ENCODE data around the gene OR2B2.

DNA sequence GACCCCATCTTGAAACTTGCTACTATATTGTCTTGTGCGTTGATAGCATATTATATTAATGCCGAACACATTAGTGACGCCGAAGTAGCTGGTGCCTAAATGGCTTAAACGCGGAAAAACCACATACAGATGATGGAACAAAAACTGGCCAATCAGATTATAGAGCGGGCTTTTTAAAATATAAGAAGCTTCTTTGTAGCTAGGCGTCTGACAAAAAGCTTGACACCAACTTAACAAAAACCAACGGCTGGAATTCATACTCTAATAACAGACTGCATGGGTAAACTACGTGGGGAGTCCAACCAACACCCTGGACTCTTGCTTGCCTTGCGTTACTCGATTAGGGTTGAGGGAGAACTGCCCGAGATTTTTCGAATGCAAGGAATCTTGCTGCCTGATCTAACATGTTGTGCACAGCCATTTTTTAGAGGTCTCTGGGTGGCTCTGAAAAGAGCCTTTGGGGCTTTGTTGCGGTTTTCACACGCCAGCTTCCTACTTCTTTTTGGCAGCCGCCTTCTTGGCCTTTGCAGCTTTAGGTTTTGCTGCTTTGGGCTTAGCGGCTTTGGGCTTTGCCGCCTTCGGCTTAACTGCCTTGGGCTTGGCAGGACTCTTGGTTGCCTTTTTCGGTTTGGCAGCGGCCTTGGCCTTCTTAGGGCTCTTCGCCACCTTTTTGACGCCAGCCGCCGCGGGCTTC, 45.7 kb downstream of the OR2B2 start:
- TF ChIP-seq, protein P1, sequence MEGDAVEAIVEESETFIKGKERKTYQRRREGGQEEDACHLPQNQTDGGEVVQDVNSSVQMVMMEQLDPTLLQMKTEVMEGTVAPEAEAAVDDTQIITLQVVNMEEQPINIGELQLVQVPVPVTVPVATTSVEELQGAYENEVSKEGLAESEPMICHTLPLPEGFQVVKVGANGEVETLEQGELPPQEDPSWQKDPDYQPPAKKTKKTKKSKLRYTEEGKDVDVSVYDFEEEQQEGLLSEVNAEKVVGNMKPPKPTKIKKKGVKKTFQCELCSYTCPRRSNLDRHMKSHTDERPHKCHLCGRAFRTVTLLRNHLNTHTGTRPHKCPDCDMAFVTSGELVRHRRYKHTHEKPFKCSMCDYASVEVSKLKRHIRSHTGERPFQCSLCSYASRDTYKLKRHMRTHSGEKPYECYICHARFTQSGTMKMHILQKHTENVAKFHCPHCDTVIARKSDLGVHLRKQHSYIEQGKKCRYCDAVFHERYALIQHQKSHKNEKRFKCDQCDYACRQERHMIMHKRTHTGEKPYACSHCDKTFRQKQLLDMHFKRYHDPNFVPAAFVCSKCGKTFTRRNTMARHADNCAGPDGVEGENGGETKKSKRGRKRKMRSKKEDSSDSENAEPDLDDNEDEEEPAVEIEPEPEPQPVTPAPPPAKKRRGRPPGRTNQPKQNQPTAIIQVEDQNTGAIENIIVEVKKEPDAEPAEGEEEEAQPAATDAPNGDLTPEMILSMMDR (IDR thresholded peaks at IDR 0.05; ENCODE audit: low read length), result no peak
- no peak for TF ChIP-seq EZH2 (optimal IDR thresholded peaks at IDR 0.05; ENCODE audit: low read depth, low read length)

Data from MM.1S (cell line).